ENCODE results near the gene CSPG4. TPM values are rescaled to one million over a fixed set of nuclear protein-coding genes. Genes with fewer than 3 reads are reported as not detected.
A peak's percentile ranks its signal among the peaks of the same experiment; 100 is the strongest.
"Not testable (repeated sequence)": the region's sequence is repeated elsewhere in the genome, so short reads cannot be mapped to it uniquely, and the experiment has no call there.

CSPG4 gene, protein sequence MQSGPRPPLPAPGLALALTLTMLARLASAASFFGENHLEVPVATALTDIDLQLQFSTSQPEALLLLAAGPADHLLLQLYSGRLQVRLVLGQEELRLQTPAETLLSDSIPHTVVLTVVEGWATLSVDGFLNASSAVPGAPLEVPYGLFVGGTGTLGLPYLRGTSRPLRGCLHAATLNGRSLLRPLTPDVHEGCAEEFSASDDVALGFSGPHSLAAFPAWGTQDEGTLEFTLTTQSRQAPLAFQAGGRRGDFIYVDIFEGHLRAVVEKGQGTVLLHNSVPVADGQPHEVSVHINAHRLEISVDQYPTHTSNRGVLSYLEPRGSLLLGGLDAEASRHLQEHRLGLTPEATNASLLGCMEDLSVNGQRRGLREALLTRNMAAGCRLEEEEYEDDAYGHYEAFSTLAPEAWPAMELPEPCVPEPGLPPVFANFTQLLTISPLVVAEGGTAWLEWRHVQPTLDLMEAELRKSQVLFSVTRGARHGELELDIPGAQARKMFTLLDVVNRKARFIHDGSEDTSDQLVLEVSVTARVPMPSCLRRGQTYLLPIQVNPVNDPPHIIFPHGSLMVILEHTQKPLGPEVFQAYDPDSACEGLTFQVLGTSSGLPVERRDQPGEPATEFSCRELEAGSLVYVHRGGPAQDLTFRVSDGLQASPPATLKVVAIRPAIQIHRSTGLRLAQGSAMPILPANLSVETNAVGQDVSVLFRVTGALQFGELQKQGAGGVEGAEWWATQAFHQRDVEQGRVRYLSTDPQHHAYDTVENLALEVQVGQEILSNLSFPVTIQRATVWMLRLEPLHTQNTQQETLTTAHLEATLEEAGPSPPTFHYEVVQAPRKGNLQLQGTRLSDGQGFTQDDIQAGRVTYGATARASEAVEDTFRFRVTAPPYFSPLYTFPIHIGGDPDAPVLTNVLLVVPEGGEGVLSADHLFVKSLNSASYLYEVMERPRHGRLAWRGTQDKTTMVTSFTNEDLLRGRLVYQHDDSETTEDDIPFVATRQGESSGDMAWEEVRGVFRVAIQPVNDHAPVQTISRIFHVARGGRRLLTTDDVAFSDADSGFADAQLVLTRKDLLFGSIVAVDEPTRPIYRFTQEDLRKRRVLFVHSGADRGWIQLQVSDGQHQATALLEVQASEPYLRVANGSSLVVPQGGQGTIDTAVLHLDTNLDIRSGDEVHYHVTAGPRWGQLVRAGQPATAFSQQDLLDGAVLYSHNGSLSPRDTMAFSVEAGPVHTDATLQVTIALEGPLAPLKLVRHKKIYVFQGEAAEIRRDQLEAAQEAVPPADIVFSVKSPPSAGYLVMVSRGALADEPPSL (N-terminal part only)
- 0.32 and 0.41 TPM in 2 replicates for total RNA-seq (2014; rRNA removed; shearing (Covaris generic))

DNA sequence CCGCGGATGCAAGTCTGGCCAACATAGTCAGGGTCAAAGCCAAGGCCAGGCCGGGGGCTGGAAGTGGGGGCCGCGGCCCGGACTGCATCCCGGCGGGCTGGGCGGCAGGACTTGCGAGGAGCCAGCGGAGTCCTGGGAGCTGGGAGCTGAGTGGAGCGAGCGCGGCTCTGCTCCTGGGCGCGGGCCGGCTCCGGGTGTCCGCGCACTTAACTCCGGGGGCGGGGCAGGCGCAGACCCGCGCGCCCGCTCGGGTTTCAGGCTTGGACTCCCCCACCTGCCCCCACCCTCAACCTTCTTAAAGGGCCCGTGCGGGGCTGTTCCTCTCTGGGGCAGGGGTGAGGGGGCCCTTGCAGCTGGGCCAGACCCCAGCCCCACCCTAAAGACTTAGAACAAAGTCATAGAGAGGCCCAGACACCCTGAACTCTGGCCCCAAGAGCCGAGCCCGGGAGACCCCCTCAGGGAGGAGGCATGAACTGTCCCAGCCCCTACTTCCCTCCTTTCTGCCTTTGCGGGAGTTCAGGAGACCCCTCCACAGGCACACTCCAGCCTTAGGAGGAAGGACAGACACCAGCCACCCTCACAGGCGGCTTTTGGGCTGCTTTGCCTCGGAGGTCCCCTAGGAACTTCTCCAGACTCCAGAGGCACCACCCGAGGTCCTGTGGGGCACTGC lies at the start of gene CSPG4:
CSPG4 (minus strand) TSS at position 181 of the 670 bp plus-strand sequence; CDS start at position 88, 93 bp downstream.
- Histone ChIP-seq H3K36me3 (no peaks in the 10 kb centered on the region), H3K4me3 (no peak within 1 kb of the TSS), H3K27me3 (replicated peaks) (no peaks in the 10 kb centered on the region), H3K9me3 (replicated peaks) (no peaks in the 10 kb centered on the region), H3K4me1 (replicated peaks) (no peaks in the 10 kb centered on the region), H3K27ac (no peak within 1 kb of the TSS)
- DNase-seq (ENCODE audit: low read depth in 1 of 2, low spot score in 2 of 2): no peak

DNA sequence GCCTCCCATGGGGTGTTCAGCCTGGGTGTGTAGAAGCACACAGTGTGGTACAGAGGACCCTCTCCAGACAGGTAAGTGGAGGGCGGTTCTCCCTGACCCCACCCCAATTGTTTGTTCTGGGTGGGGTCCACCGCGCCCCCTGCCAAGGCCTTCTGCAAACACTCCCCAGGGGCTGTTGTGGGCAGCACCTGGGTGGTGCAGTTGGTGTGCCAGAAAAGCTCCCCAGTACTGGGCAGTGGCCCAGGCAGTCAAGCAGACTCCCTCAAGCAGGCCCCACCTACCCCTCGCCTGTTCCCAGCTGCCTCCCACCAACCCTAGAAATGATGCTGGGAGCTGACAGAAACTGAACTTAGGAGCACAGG lies 49.7 kb upstream of the CSPG4 start:
- H3K4me3 ChIP-seq; DNase-seq (ENCODE audit: low read depth in 1 of 2, low spot score in 2 of 2); H3K27ac ChIP-seq; H3K36me3 ChIP-seq; H3K4me1 ChIP-seq (replicated peaks); H3K27me3 ChIP-seq (replicated peaks); H3K9me3 ChIP-seq (replicated peaks): not testable (repeated sequence)

DNA sequence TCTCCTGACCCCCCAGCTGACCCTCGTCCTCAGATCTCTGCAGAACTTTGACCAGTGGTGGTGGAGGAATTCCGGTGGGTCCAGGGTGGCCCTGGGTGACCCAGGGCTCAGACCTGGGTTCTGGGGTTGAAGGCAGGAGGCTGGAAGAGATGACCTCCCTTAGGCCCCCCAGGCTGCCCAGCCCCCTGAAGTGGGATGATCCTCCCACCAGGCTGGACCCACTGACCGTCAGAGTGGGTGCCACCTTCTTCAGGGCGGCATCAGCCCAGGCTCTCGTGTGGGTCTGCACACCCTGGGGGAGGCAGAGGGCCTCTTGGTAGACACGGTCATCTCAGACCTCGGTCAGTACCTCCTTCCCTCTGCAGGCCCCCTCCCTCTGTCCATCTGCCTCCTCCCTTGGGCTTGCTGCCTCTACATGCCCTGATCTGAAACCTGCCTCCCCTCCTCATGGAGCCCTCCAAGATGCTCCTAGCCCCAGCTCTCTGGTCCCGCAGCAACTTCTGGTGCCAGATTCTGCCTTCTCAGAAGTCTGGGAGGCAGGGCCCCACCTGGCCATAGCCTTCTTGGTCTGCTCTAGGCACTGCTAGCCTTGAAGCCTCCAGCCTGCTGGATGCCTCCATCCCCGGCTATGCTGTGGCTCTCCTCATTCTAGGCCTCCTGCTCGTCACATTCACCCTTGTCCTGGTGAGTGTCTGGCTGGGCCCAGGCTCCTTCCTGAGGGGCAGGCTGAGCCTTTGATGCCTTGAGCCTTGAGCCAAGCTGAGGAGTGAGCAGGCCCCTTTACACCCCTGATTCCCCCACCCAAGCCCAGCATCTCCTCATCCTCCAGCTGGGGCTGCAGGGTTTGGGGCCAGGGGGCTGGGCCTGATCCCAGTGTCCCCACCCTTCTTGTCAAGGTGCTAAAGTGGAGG lies 49.1 kb upstream of the CSPG4 start:
- Histone ChIP-seq H3K27ac (no peak overlapping the region), H3K4me3 (no peak overlapping the region), H3K27me3 (replicated peaks) (no peaks in the 10 kb centered on the region), H3K9me3 (replicated peaks) (no peaks in the 10 kb centered on the region), H3K36me3 (0 out of 2 replicates have a peak, but pooled peaks cover 3% of the 10 kb centered on the region), H3K4me1 (replicated peaks) (peaks cover 10% of the 10 kb centered on the region)
- DNase-seq (ENCODE audit: low read depth in 1 of 2, low spot score in 2 of 2): no peak

DNA sequence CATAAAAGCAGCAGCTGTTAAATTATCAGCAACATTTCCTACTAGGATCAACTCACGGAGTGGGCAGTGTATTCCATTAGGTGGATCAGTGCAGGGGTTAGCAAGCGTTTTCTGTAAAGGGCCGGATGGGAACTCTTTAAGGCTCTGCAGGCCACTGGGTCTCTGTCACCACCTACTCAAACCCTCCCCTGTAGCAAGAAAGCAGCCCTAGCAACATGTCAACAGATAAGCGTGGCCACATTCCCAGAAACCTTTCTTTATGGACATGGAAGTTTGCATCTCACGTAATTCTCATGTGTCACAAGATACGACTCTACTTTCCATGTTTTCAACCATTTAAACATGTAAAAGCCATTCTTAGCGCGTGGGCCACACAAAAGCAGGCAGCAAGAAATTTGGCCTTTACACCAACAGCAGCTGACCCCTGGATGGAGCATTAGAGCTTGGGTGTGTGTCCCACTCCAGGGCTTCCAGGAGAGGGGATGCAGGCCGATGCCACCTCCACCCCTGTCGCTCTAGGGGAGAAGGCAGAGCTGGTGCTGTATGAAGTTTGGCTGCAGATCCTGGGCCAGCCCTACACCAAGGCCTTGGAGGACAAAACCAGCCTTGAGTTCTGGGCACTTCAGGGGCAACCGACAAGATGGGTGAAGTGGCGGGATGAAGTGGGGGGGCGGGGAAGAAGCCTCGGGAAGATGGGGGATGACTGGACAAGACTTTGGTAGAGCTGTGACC lies 48.2 kb upstream of the CSPG4 start:
- Histone ChIP-seq H3K27me3 (replicated peaks) (no peaks in the 10 kb centered on the region), H3K4me3 (no peak overlapping the region), H3K9me3 (replicated peaks) (no peaks in the 10 kb centered on the region)

DNA sequence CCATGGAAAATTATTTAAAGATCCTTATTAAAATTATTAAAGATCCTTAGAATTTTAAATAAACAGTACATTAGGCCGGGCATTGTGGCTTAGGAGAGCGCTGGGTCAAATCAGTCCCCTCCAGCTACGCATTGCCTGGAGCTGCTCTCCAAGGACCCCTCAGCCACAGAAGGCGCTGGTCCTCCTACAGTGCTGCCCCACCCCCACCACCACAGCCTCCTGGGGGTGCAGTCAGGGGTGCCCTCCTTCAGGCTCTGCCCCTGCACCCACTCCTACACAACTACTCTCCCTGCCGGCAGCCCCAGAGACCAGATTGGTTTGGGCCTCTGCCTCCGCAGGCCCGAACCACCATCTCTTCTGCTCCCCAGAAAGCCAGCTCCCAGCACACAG lies 47.5 kb upstream of the CSPG4 start:
- not testable (repeated sequence) for H3K27ac ChIP-seq; H3K27me3 ChIP-seq (replicated peaks); DNase-seq (ENCODE audit: low read depth in 1 of 2, low spot score in 2 of 2); H3K4me3 ChIP-seq; H3K4me1 ChIP-seq (replicated peaks); H3K36me3 ChIP-seq; H3K9me3 ChIP-seq (replicated peaks)

More for the DNA sequence above, 48.2 kb upstream of the CSPG4 start:
- H3K27ac ChIP-seq: no peak overlapping the region
- H3K4me1 ChIP-seq (replicated peaks): peaks cover 10% of the 10 kb centered on the region
- H3K36me3 ChIP-seq: 0 out of 2 replicates have a peak, but pooled peaks cover 3% of the 10 kb centered on the region
- DNase-seq (ENCODE audit: low read depth in 1 of 2, low spot score in 2 of 2): no peak

DNA sequence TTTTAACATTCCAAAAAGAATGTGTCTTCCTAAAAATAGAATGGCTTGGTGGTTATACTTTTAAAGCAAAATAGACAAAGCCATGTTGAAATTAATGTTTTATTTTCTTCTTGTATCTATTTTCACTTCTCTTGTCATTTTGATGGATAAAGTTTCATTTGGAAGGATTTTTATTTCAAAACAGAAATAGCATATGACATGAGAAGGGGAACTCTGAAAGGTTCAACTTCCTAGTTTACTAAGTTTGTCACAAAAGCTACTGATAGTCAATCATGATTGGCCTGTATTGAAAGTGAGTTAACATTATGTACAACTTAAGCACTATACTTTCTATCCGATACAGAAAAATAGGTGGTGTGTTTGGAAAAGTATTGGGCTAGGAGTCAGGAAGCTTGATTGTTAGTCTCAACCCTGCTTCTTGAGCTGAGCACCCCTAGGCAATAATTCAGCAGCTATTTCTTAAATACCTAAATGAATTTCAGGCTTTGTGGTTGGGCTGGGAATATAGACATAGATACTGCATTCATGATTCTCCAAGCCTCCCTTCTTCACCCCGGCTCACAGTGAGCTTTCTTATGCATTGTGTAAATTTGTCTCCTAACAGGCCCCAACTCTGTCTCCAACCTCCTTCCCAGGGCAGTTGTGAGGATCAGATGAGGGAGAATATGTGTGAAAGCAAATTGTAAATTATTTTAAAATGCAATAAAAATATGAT lies 46.9 kb upstream of the CSPG4 start:
- no peak overlapping the region for H3K27ac ChIP-seq
- H3K4me3 ChIP-seq: no peak overlapping the region
- 0 out of 2 replicates have a peak, but pooled peaks cover 3% of the 10 kb centered on the region for H3K36me3 ChIP-seq
- H3K9me3 ChIP-seq (replicated peaks): no peaks in the 10 kb centered on the region
- peaks cover 10% of the 10 kb centered on the region for H3K4me1 ChIP-seq (replicated peaks)
- DNase-seq (ENCODE audit: low read depth in 1 of 2, low spot score in 2 of 2): no peak
- no peaks in the 10 kb centered on the region for H3K27me3 ChIP-seq (replicated peaks)

DNA sequence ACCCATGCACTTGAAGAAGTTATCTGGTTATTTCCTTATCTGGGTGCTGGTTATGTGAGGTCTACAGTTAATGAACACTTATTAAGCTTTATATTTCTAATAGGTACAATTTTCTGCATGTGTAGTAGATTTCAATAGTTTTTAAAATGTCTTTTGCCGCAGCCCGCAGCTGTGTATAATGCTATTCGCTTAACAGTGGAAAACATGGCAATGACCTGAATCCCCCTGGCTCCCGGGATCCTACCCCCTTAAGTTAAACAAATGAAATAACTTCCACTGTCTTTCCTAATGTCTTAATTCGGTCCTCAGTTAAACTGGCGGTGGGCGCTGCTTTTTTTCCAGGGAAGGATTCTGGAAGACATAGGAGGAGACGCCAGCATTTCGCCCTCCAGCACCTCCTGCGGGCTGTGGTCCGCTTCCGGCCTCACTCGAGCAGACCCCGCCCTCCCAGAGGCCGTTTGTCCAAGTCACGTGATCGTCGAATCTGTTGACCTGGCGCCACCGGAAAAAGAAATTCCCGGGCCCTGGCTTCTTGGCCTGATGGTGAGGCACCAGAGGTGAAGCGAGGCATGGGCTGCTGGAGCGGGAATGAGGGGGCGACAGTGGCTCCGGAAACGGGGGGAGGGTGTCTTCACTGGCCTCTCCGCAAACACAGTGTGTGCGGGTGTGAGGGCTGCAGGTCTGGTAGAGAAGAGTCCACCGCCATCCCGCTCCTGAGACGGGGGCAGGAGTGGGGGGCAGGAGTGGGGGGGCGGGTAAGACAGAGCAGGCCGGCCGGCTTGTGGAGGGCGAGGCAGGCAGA lies 45.6 kb upstream of the CSPG4 start:
- peak; percentile 90 to 93 for DNase-seq (ENCODE audit: low read depth in 1 of 2, low spot score in 2 of 2)
- H3K9me3 ChIP-seq (replicated peaks): no peaks in the 10 kb centered on the region
- H3K36me3 ChIP-seq: 0 out of 2 replicates have a peak, but pooled peaks cover 3% of the 10 kb centered on the region
- peak overlapping the region; percentile 52 for H3K4me3 ChIP-seq
- peaks cover 10% of the 10 kb centered on the region for H3K4me1 ChIP-seq (replicated peaks)
- H3K27me3 ChIP-seq (replicated peaks): no peaks in the 10 kb centered on the region
- H3K27ac ChIP-seq: peak overlapping the region; percentile 94

DNA sequence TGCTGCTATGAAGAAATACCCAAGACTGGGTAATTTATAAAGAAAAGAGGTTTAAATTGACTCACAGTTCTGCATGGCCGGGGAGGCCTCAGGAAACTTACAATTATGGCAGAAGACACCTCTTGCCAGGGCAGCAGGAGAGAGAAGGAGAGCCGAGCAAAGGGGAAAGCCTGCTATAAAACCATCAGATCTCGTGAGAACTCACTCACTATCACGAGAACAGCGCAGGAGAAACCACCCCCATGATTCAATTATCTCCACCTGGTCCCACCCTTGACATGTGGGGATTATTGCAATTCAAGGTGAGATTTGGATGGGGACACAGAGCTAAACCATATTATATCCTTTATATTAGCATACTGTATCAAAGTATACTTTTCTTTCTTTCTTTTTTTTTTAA lies 42.2 kb upstream of the CSPG4 start:
- not testable (repeated sequence) for H3K4me1 ChIP-seq (replicated peaks); H3K27me3 ChIP-seq (replicated peaks); DNase-seq (ENCODE audit: low read depth in 1 of 2, low spot score in 2 of 2); H3K4me3 ChIP-seq; H3K9me3 ChIP-seq (replicated peaks); H3K36me3 ChIP-seq; H3K27ac ChIP-seq

DNA sequence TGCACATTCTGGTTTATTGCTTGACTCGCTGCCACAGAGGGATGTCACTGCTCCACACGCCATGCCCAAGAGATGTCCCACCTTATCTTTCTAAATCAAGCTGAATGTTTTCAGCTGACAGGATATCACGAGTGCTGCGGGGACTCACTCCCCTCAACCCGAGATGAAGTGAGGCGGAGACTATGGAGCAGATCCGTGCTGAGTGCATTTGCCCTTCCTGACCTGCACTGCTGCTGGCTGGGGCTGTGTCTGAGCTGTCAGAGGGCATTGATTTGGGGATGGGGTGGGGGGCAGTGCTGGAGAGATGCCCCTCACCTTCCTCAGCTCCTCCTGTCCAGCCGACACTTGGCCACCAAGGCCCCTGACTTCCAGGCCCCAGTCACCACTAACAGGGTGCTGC lies 40.5 kb upstream of the CSPG4 start:
- H3K4me1 ChIP-seq (replicated peaks): no peaks in the 10 kb centered on the region
- no peak overlapping the region for H3K4me3 ChIP-seq
- H3K27ac ChIP-seq: no peak overlapping the region

DNA sequence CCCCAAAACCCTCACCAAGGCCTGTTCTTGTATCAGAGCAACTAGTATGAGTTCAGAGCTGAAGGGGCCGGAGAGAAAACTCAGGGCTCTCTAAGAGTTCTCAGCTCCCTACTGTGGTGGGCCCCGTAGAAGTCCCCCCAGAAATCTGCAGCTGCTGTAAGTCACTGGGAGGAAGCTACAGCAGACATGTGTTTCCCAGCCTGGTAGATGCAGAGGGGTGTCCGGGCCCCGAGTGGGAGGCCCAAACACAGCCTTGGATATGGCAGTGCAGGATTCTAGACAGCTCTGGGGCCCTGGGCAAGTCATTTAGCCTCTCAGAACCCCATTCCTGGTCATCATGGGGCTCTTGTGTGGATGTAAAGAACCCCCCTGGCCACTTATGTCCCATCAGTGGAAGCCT lies 39.2 kb upstream of the CSPG4 start:
- no peaks in the 10 kb centered on the region for H3K4me1 ChIP-seq (replicated peaks)
- H3K27ac ChIP-seq: no peak overlapping the region
- H3K27me3 ChIP-seq (replicated peaks): no peaks in the 10 kb centered on the region
- DNase-seq (ENCODE audit: low read depth in 1 of 2, low spot score in 2 of 2): no peak
- H3K9me3 ChIP-seq (replicated peaks): no peaks in the 10 kb centered on the region
- H3K4me3 ChIP-seq: no peak overlapping the region
- no peaks in the 10 kb centered on the region for H3K36me3 ChIP-seq

More for the DNA sequence above, 40.5 kb upstream of the CSPG4 start:
- Histone ChIP-seq H3K9me3 (replicated peaks) (no peaks in the 10 kb centered on the region), H3K27me3 (replicated peaks) (no peaks in the 10 kb centered on the region), H3K36me3 (no peaks in the 10 kb centered on the region)
- DNase-seq (ENCODE audit: low read depth in 1 of 2, low spot score in 2 of 2): no peak
